ENCODE data around the gene TMEM109. TPM values are rescaled to one million over a fixed set of nuclear protein-coding genes. Genes with fewer than 3 reads are reported as not detected.
A peak's percentile ranks its signal among the peaks of the same experiment; 100 is the strongest.

The TMEM109 gene
- total RNA-seq, 4 donors from 2014 or later, result 66.7 to 115 (median 89.0) TPM

GRCh38 chr11:60941371-60942119, 27.6 kb downstream of the TMEM109 start:
- H3K27ac ChIP-seq, result peak overlapping the region; percentile 81 to 88 (median 84)
- TF ChIP-seq CTCF (IDR thresholded peaks at IDR 0.05) (no peak), POLR2A (IDR thresholded peaks at IDR 0.05) (no peak)

GRCh38 chr11:60942219-60942618, 28.3 kb downstream of the TMEM109 start:
- Histone ChIP-seq H3K9me3 (no peaks in the 10 kb centered on the region), H3K4me1 (peaks cover 21 to 65% (median 27%) of the 10 kb centered on the region in 3 donors), H3K36me3 (peaks cover 0 to 63% (median 15%) of the 10 kb centered on the region in 3 donors), H3K27me3 (no peaks in the 10 kb centered on the region), H3K4me3 (no peak overlapping the region), H3K27ac (peak overlapping the region; percentile 81 to 88 (median 84))
- TF ChIP-seq POLR2A (IDR thresholded peaks at IDR 0.05), result no peak
- no peak for TF ChIP-seq CTCF (IDR thresholded peaks at IDR 0.05)
- 50% methylated on average over 1 of the region's 4 CpGs; no CpG with 5 or more reads in 1 of the 2 donors for WGBS, 2 donors
- intact Hi-C loops (cut with DNase I), result no loop called here
- DNase-seq, result no peak

More at GRCh38 chr11:60941371-60942119, 27.6 kb downstream of the TMEM109 start:
- H3K9me3 ChIP-seq, result no peaks in the 10 kb centered on the region
- H3K4me3 ChIP-seq, result no peak overlapping the region
- H3K36me3 ChIP-seq, result peaks cover 0 to 69% (median 15%) of the 10 kb centered on the region in 3 donors
- H3K4me1 ChIP-seq, result peaks cover 21 to 63% (median 27%) of the 10 kb centered on the region in 3 donors
- 30 to 57% methylated on average over 3 to 6 of the region's 6 CpGs for whole genome bisulfite sequencing, 2 donors
- DNase-seq, result no peak
- intact Hi-C loops (cut with DNase I), result no loop called here
- no peaks in the 10 kb centered on the region for H3K27me3 ChIP-seq

- H3K4me3 ChIP-seq, result no peak overlapping the region
- no peaks in the 10 kb centered on the region for H3K9me3 ChIP-seq
- peaks cover 0 to 63% (median 15%) of the 10 kb centered on the region in 3 donors for H3K36me3 ChIP-seq
- DNase-seq, result no peak
- peak overlapping the region; percentile 81 to 88 (median 84) for H3K27ac ChIP-seq
- H3K27me3 ChIP-seq, result no peaks in the 10 kb centered on the region
- peaks cover 21 to 66% (median 27%) of the 10 kb centered on the region in 3 donors for H3K4me1 ChIP-seq
- 25 to 51% methylated on average over 5 to 7 of the region's 9 CpGs for WGBS, 2 donors
- intact Hi-C loops (cut with DNase I), result no loop called here
- TF ChIP-seq CTCF (IDR thresholded peaks at IDR 0.05) (no peak), POLR2A (IDR thresholded peaks at IDR 0.05) (no peak)
Observed at GRCh38 chr11:60942970-60943565, 29.1 kb downstream of the TMEM109 start.

GRCh38 chr11:60944490-60945294, 30.7 kb downstream of the TMEM109 start:
- intact Hi-C loops (cut with DNase I), result no loop called here
- Histone ChIP-seq H3K27ac (no peak overlapping the region), H3K27me3 (no peaks in the 10 kb centered on the region), H3K9me3 (no peaks in the 10 kb centered on the region), H3K36me3 (peaks cover 0 to 56% (median 15%) of the 10 kb centered on the region in 3 donors), H3K4me3 (no peak overlapping the region), H3K4me1 (peaks cover 24 to 76% (median 27%) of the 10 kb centered on the region in 3 donors)
- TF ChIP-seq CTCF (IDR thresholded peaks at IDR 0.05) (peak in 1 of 6 experiments; percentile 39), POLR2A (IDR thresholded peaks at IDR 0.05) (no peak)
- 75 to 86% methylated on average over 8 to 11 of the region's 11 CpGs for WGBS, 2 donors
- DNase-seq, result no peak
